HG02852 (cell line): ENCODE data around the gene XPC.
A peak's percentile ranks its signal among the peaks of the same experiment; 100 is the strongest.

Experiments used
- ATAC-seq: cut with Tn5 transposase; IDR thresholded peaks from one replicate; pipeline ENCODE4 v1.9.1; 2021; ENCODE audit warnings: mild to moderate bottlenecking, moderate library complexity; ENCODE audit not compliant: unreplicated experiment

Gene XPC

DNA sequence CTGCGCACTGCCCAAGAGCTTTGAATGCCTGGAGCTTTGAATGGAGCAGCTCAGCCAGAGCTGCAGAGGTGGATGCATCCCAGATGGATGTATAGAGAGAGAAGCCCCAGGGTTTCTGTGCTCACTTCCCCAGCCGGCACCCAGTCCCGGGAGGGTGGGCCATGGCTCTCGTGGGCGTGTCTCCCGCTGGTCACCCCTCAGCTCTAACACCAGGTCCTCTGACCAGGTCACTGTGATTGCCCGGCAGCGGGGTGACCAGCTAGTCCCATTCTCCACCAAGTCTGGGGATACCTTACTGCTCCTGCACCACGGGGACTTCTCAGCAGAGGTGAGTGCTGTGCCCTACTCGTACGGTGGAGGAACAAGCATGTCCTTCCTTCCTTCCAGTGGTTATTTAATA, 42.8 kb downstream of the XPC start:
- ATAC-seq, result no peak

DNA sequence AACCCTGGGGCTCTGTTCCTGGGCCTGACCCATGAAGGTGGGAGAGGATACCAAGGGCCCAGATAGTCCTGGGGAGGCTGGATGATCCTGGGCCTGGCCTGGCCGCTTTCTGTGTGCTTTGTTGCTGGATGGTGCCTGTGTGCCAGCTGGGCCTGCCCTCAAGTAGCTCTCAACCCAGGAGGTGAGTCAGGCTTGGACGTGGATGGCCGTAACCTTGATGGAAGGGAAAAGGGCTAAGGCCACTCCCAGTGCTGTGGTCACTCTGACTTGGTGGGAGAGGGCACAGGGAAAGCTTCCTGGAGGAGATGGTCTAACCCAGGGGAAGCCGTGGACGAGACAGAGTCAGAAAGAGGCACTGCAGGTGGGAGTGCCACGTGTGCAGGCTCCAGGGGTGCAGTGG, 44.1 kb downstream of the XPC start:
- no peak for ATAC-seq

DNA sequence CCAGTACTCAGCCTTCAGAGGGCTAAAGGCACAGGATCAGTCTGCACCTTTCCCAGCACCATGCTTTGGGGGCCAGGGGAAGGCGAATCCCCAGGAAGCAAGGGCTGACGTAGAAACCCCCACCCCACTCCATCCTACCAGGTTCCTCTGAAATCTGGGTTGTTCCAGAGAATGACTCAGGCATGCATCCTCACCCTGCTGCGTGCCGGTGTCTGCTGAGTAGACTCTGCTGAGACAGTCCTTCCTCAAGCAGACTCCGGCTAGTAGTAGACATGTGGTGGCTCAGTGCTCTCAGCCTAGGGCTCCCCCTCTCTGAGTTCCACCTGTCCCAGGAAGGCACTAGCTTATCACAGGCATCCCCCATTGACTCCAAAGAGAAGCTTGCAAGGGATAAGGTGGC, 44.5 kb downstream of the XPC start:
- ATAC-seq, result no peak

DNA sequence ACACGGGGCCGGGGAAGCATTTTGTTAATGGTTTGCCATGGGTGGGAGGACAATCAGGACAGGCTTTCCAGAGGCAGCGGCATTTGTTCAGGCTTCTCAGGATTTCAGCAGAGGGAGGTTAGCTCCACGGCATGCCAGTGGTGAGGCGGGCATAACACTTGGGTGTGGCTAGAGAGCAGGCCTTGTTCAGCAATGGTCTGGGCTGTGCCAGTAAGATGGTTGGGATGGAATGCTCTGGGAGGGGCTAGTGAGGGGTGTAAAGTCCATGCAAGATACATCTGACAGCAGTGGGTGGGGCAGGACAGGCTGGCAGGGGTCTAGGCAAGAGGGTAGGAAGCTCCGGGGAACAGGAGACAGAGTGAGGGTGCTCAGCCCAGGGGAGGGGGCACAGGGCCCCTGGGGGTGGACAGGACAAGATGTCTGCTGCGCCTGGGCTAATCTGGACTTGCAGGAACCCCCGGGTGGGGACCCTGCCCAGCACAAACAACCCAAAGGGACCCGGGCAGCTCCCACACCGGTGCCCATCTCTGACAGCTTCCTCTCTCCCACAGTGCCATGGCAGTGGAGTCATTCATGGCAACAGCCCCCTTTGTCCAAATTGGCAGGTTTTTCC, 45.1 kb downstream of the XPC start:
- ATAC-seq, result no peak

DNA sequence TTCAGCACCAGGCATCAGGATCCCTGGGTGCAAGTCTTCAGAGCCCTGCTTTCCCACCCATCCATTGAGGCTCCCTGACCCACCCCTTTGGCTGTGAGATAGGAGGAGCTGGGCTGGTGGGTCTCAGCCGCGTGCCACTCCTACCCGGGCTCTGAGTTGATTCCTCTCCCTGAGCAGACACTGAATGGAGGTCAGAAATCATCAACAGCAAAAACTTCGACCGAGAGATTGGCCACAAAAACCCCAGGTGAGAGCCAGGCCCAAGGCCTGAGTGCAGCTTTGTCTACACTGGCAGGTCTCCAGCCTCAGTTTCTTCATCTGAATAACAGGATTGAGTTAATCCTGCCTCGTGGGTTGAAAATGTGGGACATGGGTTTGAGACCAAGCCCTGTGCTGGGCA, 45.7 kb downstream of the XPC start:
- ATAC-seq, result no peak

DNA sequence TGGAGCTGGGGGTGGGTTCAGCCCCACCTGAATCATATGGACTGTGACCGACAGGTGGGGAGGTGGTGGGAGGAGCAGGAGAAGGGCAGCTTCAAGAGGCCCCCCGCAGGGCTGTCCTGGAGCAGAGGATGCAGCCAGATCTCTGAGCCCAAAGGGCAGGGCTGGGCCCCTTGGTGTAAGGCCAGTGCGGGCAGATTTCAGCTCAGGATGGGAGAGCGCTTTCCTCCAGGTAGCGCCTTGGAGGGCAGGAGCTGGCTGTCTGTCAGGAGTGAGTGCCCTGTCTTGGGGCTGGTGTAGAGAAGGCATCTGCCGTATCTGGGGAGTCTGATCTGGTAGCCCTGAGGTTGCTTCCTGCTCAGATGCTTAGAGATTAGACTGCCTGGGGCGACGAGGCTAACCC, 46.3 kb downstream of the XPC start:
- no peak for ATAC-seq

DNA sequence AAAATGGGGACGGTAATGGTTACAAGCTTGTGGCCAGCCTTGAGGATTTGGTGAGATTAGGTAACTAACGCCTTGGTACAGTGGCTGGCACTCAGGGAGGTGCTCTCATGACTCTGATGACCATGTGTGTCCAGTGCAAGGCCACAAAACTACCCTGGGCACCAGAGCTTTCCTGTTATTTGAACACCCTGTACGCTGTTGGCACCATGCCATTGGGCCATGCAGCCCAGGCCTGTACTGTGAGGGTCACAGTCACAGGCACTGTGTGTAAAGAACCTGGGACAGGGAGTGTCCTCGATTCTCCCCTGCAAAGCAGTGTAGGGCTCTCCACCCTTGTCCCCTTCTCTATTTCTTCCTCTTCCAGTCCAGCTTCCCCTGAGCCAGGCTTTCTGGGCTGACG, 47.3 kb downstream of the XPC start:
- no peak for ATAC-seq

DNA sequence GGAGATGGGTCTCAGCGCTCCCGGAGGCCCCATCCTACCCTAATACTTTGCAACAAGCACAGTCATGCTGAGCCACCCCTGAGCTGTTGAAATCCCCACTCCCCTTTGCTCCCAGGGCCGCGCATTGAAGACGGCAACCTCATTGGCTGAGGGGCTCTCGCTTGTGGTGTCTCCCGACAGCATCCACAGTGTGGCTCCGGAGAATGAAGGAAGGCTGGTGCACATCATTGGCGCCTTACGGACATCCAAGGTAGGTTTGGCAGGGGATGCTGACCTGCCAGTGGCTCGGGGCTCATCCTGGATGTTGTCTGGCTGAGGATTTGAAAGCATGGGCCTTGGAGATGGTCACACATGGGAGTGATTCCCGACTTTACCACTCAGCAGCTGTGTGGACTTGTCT, 47.7 kb downstream of the XPC start:
- ATAC-seq, result no peak

DNA sequence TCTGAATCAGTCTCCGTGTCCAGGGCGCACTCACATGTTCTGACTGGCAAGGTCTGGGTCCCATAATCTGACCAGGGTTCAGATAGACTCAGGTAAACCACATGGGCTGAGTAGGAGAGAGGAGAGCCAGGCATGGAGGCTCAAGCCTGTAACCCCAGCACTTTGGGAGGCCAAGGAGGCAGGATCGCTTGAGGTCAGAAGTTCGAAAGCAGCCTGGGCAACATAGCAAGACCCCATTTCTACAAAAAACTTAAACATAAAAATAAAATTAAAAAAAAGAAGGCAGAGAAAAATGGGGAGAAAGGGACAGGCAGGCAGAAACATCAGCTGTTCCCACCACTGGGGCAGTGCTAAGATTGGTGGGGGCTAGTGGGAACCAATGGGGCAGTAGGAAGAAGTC, 48.2 kb downstream of the XPC start:
- ATAC-seq, result no peak

DNA sequence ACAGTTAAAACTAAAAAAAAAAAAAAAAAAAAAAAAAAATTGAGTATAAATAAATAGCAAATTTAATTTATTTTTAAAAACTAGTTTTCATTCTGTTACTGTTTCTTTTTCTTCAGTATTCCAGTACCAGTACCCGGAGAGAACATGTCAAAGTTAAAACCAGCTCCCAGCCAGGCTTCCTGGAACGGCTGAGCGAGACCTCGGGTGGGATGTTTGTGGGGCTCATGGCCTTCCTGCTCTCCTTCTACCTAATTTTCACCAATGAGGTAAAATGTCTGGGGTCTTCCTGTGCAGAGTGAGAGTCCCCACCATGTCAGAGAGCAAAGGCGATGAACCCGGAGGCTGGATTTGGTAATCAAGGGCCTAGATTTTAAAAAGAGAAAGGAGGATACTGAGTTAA, 49.1 kb downstream of the XPC start:
- ATAC-seq, result no peak

DNA sequence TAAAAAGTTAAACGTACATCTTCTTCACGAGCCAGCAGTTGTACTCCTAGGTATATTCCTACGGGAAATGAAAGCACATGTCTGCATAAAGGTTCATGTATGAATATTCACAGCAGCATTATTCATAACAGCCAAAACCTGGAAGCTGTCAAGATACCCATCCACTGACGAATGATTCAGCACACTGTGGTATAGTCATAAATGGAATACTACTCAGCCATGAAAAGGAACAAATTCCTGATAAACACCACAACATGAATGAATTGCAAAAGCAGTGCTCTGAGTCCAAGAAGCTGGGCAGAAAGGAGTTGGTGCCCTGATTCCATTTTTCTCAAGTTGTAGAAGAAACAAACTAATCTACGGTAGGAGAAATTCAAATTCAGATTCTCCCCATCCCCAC, 49.7 kb downstream of the XPC start:
- no peak for ATAC-seq

DNA sequence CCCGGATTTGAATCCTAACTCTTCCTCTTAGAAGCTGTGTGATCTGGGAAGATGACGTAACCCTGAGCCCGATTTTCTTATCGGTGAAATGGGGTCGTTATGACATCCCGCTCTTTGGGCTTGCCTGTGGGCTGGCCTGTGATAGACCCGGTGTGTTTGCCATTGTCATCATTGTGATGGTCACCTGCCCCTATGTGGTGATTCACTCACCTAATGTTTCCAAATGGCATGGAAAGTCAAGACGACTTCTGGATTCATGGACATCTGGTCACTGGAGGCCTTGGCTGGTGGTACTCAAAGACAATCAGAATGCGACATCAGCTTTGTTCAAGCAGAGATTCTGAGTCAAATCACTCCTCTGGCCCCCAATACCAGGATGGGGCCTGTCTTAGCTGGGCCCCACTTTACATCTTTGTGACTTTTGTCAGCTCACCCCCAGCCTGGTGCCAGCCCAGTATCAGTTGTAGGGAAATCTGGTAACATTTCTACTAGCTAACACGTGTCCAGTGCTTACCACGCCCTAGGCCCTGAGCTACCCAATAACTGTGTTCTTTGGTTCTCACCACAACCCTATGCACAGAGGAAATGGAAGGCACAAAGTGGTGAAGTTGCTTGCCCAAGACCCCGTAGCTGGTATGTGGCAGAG, 50.8 kb downstream of the XPC start:
- ATAC-seq, result no peak

DNA sequence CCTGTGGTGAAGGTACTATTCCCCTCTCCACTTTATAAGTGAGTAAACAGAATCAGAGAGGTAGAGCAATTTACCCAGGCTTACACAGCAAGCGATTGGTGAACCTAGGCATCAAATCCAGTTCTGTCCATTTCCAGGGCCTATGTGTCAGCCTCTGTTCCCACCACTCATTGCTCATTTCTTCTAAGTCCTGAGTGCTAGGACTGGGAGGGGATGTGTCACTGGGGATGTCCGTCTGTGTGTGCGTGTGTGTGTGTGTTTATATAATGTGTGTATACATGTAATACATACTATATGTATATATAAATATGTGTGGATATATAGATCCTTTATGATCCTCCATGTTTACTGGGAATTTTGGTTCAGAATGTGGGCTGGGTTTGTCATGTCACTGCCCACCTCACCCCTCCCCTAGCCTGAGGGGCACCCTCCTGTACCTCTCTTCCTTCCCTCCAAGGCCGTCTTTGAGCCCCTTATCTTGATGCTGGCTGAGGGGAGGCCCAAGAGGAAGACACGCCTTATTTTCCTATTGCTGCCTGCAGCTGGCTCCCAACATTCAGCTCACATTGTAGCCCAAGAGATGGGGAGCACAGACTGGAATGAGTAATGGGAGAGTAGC, 51.4 kb downstream of the XPC start:
- no peak for ATAC-seq

DNA sequence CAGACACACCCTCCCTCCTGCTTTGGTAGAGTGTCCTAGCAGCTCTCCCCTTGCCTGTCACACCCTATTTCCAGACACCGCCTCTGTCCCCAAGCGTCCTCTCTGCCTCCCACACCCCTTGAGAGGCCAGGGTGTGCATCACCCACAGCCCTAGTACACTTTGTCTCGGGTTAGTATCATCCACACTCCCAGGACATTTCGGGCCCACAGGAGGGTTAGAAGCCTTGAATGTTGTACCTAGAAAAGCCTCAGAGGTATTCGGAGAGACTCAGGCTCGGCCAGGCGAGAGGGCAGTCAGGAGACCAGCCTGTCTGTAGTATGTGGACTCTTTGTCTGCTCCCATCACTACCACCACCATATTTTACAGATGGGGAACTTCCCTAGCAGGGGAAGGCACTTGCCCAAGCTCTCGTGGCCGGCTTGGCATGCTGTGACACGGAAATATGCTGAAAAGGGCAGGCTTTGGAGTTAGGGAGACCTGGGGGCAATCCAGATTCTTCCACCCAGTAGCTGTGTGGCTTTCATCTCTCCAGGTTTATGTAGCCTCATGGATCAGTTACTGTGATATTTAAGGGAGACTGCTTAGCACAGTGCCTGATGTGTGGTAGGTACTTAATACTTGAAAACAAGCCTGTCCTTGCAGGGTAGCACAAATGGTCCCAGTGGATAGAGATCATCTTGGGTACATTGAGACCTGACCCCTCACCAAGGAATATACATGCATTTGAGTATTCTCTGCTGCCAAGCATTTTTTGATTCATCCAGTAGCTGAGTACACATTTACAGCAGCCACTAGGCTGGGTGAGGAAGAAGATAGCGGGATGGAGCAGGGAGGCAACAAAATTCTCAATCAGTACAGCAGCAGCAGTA, 52.1 kb downstream of the XPC start:
- ATAC-seq, result no peak

DNA sequence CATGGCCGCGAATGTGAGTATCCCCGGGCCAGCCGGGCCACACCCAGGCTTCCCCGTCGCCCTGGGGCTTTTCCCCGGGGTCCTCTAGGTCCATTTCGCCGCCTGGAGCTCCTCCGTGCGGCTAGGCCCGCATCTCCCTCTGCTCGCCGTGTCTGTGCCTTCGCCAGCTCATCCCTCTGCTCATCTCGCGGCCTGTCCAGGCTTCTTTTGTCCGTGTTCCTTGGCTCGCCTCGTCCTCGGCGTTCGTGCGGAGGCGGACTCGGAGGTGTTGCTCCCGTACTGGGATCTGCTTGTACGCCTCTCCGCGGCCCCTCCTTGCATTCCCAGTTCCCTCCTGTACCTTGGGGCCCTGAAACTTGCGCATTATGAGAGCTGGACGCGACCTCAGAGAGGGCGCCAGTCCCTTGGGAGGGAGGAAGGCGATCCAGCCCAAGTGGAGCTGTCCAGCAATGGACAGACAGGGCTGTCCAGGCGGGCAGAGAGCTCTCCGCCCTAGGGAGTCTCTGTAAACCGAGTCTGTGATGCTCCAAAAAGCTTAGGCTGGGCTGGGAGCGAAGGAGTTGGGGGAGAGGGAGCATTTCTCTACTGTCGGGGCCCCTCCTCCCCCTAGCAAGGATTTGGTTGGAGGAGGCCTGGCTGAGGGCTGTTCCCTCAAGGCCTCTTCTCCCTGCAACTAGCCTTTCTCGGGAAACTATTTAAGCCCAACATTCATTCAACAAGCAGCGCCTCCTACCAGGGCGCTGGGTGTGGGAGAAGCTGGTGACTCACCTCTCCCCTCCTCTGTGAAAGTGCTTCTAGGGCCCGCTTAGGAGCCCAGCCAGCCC, 53.0 kb downstream of the XPC start:
- peak; percentile 25 for ATAC-seq

DNA sequence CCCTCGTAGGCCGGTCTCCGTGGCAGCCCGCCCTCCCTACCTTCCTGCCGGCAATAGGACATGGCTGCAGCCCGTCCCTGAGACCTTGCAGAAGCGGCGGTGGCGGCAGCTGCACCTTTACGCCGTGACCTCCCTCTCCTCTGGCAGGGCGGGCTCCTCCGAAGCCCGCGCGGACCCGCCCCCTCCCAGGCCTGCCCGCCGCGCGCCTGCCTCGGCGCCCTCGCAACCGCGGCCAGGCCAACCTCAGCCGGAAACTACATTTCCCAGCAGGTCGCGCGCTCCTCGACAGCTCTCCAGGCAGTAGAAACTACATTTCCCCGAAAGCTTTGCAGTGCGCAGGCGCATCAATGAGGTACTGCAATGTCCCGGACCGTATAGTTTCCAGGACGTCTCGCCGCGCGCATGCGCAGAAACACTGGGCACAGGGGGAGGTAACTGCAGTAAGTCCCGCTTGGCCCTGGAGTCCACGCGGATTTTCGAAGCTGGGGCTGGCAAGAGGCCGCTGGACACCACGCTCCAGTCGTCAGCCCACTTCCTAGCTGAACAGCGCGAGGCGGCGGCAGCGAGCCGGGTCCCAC, 53.7 kb downstream of the XPC start, which contains the start of the genes CHCHD4 and TMEM43:
Gene CHCHD4 (minus strand): TSS at position 256 of the 578 bp plus-strand sequence. CDS start 194 bp downstream, at position 62.
Gene TMEM43 (plus strand): TSS at position 438 of the 578 bp plus-strand sequence. CDS start 142 bp downstream, outside the sequence.
- peak; percentile 90 for ATAC-seq

DNA sequence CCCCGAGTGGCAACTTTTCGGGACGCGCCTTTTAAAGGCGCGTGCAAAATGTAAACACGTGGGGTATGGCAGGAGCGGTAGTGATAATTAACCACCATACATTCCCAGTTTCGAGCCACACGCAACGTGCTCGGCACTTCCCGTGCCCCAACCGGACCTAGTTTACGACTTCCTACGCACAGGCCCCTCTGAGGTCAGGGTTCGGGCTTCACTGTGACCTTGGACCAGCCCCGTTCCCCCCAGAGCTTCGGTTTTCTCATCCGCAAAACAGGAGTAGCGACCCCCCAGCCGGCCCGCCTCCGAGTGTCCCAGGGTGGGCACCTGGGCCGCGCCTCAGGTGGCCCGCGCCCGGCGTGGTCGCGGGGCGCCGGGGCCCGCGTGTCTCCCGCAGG, 54.2 kb downstream of the XPC start:
- peak; percentile 45 for ATAC-seq

DNA sequence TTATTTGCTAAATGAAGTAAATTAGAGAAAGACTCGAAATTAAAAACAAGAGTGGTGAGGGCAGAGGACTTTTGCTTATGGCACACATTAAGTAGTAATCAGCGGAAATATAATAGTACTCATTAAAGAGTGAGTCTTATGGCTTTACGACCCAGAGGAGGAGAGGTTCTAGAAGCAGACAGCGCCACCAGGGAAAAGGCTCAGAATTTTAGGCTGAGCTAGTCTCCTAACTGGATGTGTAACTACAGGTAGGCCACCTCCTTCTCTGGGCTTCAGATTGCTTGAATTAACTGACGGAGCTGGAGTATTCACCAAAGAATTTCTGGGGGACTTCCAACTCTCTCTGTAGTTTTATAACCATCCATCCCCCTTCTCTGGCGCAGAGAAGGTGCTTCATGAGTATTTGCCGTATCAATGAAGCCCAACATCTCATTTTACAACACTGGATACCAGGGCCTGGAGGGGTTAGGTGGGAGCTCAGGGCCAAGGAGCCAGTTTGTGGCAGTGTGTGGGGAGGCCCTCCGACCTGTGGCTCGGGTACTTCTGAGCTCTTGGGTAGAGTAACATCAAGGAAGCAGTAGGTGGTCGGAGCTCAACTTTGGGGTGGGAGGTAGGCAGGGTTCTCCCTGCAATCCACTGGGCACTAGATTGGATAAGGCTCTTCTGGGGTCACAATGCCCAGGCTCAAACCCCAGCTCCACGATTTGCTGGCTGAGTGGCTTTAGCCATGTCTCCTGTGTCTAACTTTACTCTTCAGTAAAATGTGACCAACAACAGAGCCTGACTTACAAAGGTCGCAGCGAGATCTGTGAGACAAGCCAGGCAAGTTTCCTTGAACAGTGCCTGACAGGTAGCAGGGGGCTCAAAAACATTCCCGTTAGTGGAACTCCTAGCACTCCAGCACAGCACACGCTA, 54.8 kb downstream of the XPC start:
- ATAC-seq, result no peak

DNA sequence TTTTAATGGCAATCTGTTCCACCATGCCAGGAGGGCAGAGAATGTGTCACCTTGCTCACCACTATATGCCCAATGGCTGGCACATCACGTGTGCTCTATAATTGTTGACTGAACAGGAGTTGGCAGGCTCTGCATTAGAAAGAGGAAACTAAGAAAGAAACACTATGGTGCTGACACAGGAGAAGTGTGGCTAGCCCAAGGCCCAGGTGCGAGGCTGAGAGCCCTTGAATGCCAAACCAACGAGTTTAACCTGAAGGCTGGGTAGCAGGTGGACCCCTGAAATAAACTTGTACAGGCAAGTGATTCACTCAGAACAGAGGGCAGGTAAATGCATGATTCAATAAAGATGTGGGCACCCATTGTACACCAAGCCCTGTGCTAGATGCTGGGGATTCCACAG, 56.1 kb downstream of the XPC start:
- no peak for ATAC-seq
